ENCODE data around the gene BAZ1A. TPM values are rescaled to one million over a fixed set of nuclear protein-coding genes. Genes with fewer than 3 reads are reported as not detected.

BAZ1A gene
- total and polyA plus RNA-seq, 2 experiments from 2014 or later: 24.2 to 26.8 TPM

DNA sequence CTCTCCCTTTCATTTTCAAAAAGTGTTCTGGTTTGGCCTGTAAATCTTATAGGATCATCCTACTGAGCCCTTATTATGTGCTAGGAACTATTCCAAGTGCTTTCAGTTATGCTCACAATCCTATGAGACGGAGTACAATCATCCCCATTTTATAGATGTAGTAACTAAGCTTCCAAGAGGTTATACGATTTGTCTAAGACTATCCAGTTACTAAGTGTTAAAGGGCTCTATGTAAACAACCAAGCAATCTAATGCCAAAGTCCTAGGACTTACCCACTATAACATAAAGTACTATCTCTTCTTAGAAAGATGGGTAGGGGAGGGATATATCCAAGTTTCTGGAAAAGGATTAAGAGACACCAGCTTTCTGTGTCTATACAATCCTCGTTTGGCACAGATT is 167.4 kb downstream of the BAZ1A start:
- H3K4me3 Mint-ChIP-seq: no peak overlapping the region
- H3K36me3 Mint-ChIP-seq (ENCODE audit: low read depth): peaks cover 9% of the 10 kb centered on the region; the same call in 2 of the 3 replicates
- Histone ChIP-seq H3K4me3 (no peak overlapping the region), H4K20me1 (replicated peaks; ENCODE audit: insufficient read depth) (0 out of 2 replicates have a peak, but pooled peaks cover 3% of the 10 kb centered on the region), H2AFZ (no peak overlapping the region), H3K4me1 (ENCODE audit: insufficient read depth) (no peaks in the 10 kb centered on the region), H3K36me3 (ENCODE audit: insufficient read depth) (0 out of 2 replicates have a peak, but pooled peaks cover 5% of the 10 kb centered on the region), H3K4me2 (no peak overlapping the region), H3K27me3 (ENCODE audit: insufficient read depth) (no peaks in the 10 kb centered on the region), H3F3A (replicated peaks; ENCODE audit: low read depth) (no peaks in the 10 kb centered on the region), H3K27ac (ENCODE audit: low read depth) (no peak overlapping the region), H3K9me2 (ENCODE audit: insufficient read depth) (no peaks in the 10 kb centered on the region), H3K79me2 (replicated peaks; ENCODE audit: insufficient read depth) (peaks cover 6% of the 10 kb centered on the region; the same call in 1 of the 2 replicates)
- no peak overlapping the region for H3K27ac Mint-ChIP-seq
- no peaks in the 10 kb centered on the region for H3K9me3 Mint-ChIP-seq
- TF ChIP-seq, protein P1, sequence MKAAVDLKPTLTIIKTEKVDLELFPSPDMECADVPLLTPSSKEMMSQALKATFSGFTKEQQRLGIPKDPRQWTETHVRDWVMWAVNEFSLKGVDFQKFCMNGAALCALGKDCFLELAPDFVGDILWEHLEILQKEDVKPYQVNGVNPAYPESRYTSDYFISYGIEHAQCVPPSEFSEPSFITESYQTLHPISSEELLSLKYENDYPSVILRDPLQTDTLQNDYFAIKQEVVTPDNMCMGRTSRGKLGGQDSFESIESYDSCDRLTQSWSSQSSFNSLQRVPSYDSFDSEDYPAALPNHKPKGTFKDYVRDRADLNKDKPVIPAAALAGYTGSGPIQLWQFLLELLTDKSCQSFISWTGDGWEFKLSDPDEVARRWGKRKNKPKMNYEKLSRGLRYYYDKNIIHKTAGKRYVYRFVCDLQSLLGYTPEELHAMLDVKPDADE (IDR thresholded peaks at IDR 0.05): no peak
- TF ChIP-seq CREB1 (CRISPR knock-in tag; IDR thresholded peaks at IDR 0.05; ENCODE audit: low read depth) (no peak), ZNF331 (CRISPR knock-in tag; IDR thresholded peaks at IDR 0.05; ENCODE audit: low read depth) (no peak), JUNB (IDR thresholded peaks at IDR 0.05; ENCODE audit: unreplicated experiment) (no peak), STAT1 (IDR thresholded peaks at IDR 0.05; ENCODE audit: unreplicated experiment) (no peak), POLR2AphosphoS5 (IDR thresholded peaks at IDR 0.05; ENCODE audit: low read depth) (no peak), NANOG (IDR thresholded peaks at IDR 0.05; ENCODE audit: borderline replicate concordance) (no peak), ZNF114 (CRISPR knock-in tag; IDR thresholded peaks at IDR 0.05) (no peak), EZH2 (IDR thresholded peaks at IDR 0.05; ENCODE audit: low read depth, unreplicated experiment) (no peak)
- H3K27me3 Mint-ChIP-seq (ENCODE audit: insufficient read depth, low read depth, poor library complexity): peaks cover 1% of the 10 kb centered on the region
- ATAC-seq: no peak
- H3K4me1 Mint-ChIP-seq: no peaks in the 10 kb centered on the region
- no peak for DNase-seq (ENCODE audit: low spot score)

Small RNA genes within 50 kb of the gene (small RNA-seq; reads per million reads assigned to genes)
- gene AL121603.1 (ENCODE audit: low replicate concordance) (not detected), gene RNU7-41P (ENCODE audit: low replicate concordance) (not detected)

Other genes starting within 250 kb of the BAZ1A start
- gene SNX6, start 245.2 kb downstream of the BAZ1A start, total RNA-seq (2014; rRNA removed; shearing (Covaris generic)): 110 and 116 TPM in 2 replicates
- 128 and 157 TPM in 2 replicates for gene SNX6, start 245.2 kb downstream of the BAZ1A start, polyA plus RNA-seq (2016; fragmentation: Nextera tagmentation; extraction: Ambion mirVana)
- gene CFL2, start 160.8 kb downstream of the BAZ1A start, total RNA-seq (2014; rRNA removed; shearing (Covaris generic)): 14.8 and 17.2 TPM in 2 replicates
- gene CFL2, start 160.8 kb downstream of the BAZ1A start, polyA plus RNA-seq (2016; fragmentation: Nextera tagmentation; extraction: Ambion mirVana): 8.2 and 10.9 TPM in 2 replicates
- gene SRP54, start 107.6 kb upstream of the BAZ1A start, total RNA-seq (2014; rRNA removed; shearing (Covaris generic)): 61.6 and 77.5 TPM in 2 replicates
- gene SRP54, start 107.6 kb upstream of the BAZ1A start, polyA plus RNA-seq (2016; fragmentation: Nextera tagmentation; extraction: Ambion mirVana): 53.4 and 60.4 TPM in 2 replicates
- 21.0 and 22.8 TPM in 2 replicates for gene FAM177A1, start 170.9 kb upstream of the BAZ1A start, total RNA-seq (2014; rRNA removed; shearing (Covaris generic))
- gene FAM177A1, start 170.9 kb upstream of the BAZ1A start, polyA plus RNA-seq (2016; fragmentation: Nextera tagmentation; extraction: Ambion mirVana): 72.5 and 74.9 TPM in 2 replicates
- gene PPP2R3C, start 246.6 kb upstream of the BAZ1A start, total RNA-seq (2014; rRNA removed; shearing (Covaris generic)): 35.9 and 40.0 TPM in 2 replicates
- gene PPP2R3C, start 246.6 kb upstream of the BAZ1A start, polyA plus RNA-seq (2016; fragmentation: Nextera tagmentation; extraction: Ambion mirVana): 37.6 and 43.0 TPM in 2 replicates
- gene PRORP, start 247.2 kb upstream of the BAZ1A start, total RNA-seq (2014; rRNA removed; shearing (Covaris generic)): 39.0 and 50.4 TPM in 2 replicates
- gene PRORP, start 247.2 kb upstream of the BAZ1A start, polyA plus RNA-seq (2016; fragmentation: Nextera tagmentation; extraction: Ambion mirVana): 25.3 and 28.8 TPM in 2 replicates